Measurements from ENCODE around the gene RICTOR. TPM values are rescaled to one million over a fixed set of nuclear protein-coding genes. Genes with fewer than 3 reads are reported as not detected.

The RICTOR gene
- polyA plus RNA-seq, 3 donors, result 24.3 to 25.6 (median 25.5) TPM

DNA sequence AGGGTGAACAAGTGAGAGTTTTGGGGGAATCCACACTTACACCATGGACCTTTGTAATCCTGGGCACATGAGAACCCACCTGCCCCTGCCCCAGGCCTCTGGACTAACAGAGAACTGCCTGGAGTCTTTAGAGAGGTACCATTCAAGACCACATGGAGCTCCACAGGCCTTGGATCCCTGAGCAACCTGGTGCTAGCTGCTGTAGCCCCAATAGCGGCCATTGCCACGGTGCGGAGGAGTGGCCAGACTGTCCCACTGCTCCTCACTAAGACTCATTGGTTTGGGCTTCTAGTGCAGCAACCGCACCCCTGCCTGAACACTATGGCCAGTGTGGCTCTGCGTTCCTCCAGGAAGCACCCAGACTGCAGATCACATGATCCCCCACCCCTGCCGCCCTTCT lies 182.6 kb downstream of the RICTOR start:
- DNase-seq (ENCODE audit: low read depth in 3 of 3, low spot score in 2 of 3), result no peak

DNA sequence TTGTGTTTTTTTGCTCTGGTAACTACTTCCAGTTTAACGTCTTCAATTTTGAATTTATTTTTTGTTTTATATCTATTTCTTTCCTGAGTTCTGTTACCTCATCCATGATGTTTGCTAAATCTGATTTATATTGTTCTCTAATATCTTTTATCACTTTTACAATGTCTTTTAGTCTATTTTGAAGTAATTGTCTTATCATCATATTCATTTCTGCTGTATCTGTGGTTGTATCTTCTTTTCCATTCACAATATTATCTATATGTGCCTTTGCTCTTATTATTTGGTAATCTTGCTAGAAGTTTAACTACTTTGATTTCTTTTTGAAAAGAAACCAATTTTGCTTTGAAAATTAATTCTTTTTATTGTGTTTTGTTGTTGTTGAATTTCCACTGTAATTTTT lies 184.8 kb downstream of the RICTOR start:
- no peak for DNase-seq (ENCODE audit: low read depth in 3 of 3, low spot score in 2 of 3)

DNA sequence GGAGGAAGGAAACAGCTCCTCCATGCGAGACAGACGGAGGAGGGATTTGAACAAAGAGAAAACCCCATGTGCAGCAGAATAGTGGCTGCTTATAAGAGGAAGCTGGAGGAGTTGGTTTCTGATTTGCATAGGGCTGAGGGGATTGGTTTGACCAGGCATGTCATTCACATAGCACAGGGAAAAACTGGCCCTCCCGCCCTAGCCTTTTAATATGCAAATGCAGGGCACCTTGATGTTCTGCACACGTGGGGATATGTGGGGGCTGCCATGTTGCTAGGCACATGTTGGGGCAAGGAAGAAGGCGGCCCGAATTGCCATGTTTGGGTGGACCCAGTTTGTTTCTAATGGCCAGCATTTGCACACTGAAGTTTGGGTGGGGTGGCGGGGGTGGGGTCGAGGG lies 186.2 kb downstream of the RICTOR start:
- DNase-seq (ENCODE audit: low read depth in 3 of 3, low spot score in 2 of 3), result no peak

Other genes with a start within 250 kb of the RICTOR start
- 10 to 100 TPM in 1 of 3 donors, 1 to 10 TPM in 2; 8.4 to 10.7 (median 9.8) TPM for gene OSMR, start 228.4 kb downstream of the RICTOR start, polyA plus RNA-seq (ENCODE audit: insufficient read length in 3 of 3)
- gene FYB1, start 145.2 kb upstream of the RICTOR start, polyA plus RNA-seq (ENCODE audit: insufficient read length in 3 of 3), result 1 to 10 TPM; 4.4 to 5.4 (median 5.2) TPM